SK-N-SH treated with all-trans-retinoic acid at 6 μM for 48 hours (cell line): ENCODE measurements around the gene SNTB2.

Experiments
- ARNTL ChIP-seq: fragments of 450-650 bp; formaldehyde crosslinking; IDR thresholded peaks from 2 replicates; pipeline ENCODE4 v1.5.0; 2020; ENCODE audit warnings: low read depth, mild to moderate bottlenecking, moderate library complexity, borderline replicate concordance
- ISL1 ChIP-seq: fragments of 250-450 bp; sonication (Bioruptor Pico); IDR thresholded peaks from 2 replicates; pipeline ENCODE4 v2.1.2; 2022; ENCODE audit warnings: mild to moderate bottlenecking, moderate library complexity
- OSR1 ChIP-seq: fragments of 250-450 bp; sonication (Bioruptor Pico); IDR thresholded peaks from 2 replicates; pipeline ENCODE4 v1.8.0; 2022; ENCODE audit warnings: moderate library complexity, mild to moderate bottlenecking, inconsistent platforms
- PPARA ChIP-seq: fragments of 250-450 bp; sonication (Bioruptor Pico); IDR thresholded peaks from 2 replicates; pipeline ENCODE4 v1.5.0; 2020; ENCODE audit warnings: mild to moderate bottlenecking, borderline replicate concordance
- ZNF565 ChIP-seq: fragments of 450-650 bp; formaldehyde crosslinking; conservative IDR thresholded peaks from 2 replicates; pipeline ENCODE4 v1.5.0; 2020; ENCODE audit warnings: low read depth, mild to moderate bottlenecking, moderate library complexity
- ZNF8 ChIP-seq: fragments of 450-650 bp; formaldehyde crosslinking; IDR thresholded peaks from 2 replicates; pipeline ENCODE4 v1.5.0; 2020; ENCODE audit warnings: mild to moderate bottlenecking, moderate library complexity
- TF ChIP-seq, protein P1 (sequence below): fragments of 250-450 bp; sonication (Bioruptor Pico); IDR thresholded peaks from 2 replicates; pipeline ENCODE4 v1.8.0; 2021; ENCODE audit warnings: low read depth, mild to moderate bottlenecking, moderate library complexity, borderline replicate concordance

- TF ChIP-seq, protein P1, sequence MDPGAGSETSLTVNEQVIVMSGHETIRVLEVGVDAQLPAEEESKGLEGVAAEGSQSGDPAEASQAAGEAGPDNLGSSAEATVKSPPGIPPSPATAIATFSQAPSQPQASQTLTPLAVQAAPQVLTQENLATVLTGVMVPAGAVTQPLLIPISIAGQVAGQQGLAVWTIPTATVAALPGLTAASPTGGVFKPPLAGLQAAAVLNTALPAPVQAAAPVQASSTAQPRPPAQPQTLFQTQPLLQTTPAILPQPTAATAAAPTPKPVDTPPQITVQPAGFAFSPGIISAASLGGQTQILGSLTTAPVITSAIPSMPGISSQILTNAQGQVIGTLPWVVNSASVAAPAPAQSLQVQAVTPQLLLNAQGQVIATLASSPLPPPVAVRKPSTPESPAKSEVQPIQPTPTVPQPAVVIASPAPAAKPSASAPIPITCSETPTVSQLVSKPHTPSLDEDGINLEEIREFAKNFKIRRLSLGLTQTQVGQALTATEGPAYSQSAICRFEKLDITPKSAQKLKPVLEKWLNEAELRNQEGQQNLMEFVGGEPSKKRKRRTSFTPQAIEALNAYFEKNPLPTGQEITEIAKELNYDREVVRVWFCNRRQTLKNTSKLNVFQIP (CRISPR knock-in tag) = no peak
- no peak for TF ChIP-seq ZNF8
- TF ChIP-seq ZNF565 (CRISPR knock-in tag) = no peak
- no peak for TF ChIP-seq ISL1 (CRISPR knock-in tag)
- no peak for TF ChIP-seq OSR1 (CRISPR knock-in tag)
- TF ChIP-seq PPARA (CRISPR knock-in tag) = no peak
- no peak for TF ChIP-seq ARNTL (CRISPR knock-in tag)
Measured at GRCh38 chr16:69318177-69318910, 131.4 kb downstream of the SNTB2 start.
